IgD-negative memory B cell (primary cell): ENCODE measurements around the gene IGHMBP2. TPM values are rescaled to one million over a fixed set of nuclear protein-coding genes. Genes with fewer than 3 reads are reported as not detected.

Source experiments
- H3K27ac Mint-ChIP-seq, 3 donors: one replicate each; pipeline ENCODE4 v1.8.0; 2020 to 2022; ENCODE audit warnings: mild to moderate bottlenecking in 3 of 3, mixed read lengths in 3 of 3, moderate library complexity in 1 of 3
- H3K27me3 Mint-ChIP-seq: one replicate; pipeline ENCODE4 v1.8.0; 2021; ENCODE audit warnings: mixed read lengths
- H3K36me3 Mint-ChIP-seq: one replicate; pipeline ENCODE4 v1.8.0; 2020; ENCODE audit warnings: mild to moderate bottlenecking, mixed read lengths
- H3K4me1 Mint-ChIP-seq, 3 donors: one replicate each; pipeline ENCODE4 v1.8.0; 2020 to 2022; ENCODE audit warnings: mixed read lengths in 3 of 3, mild to moderate bottlenecking in 1 of 3
- H3K4me3 Mint-ChIP-seq, 4 donors: one replicate each; pipeline ENCODE4 v1.8.0; 2020 to 2022; ENCODE audit warnings: mild to moderate bottlenecking in 4 of 4, mixed read lengths in 4 of 4, moderate library complexity in 3 of 4
- H3K9me3 Mint-ChIP-seq, 3 donors: one replicate each; pipeline ENCODE4 v1.8.0; 2020 to 2021; ENCODE audit warnings: mixed read lengths in 3 of 3, mild to moderate bottlenecking in 1 of 3
- polyA plus RNA-seq: library from polyadenylated mRNA; unstranded; fragments of 300-500 nt; fragmentation: Illumina TruSeq; gene quantifications from one replicate; pipeline ENCODE4 v1.2.3, GENCODE V29; 2021

Gene IGHMBP2
- polyA plus RNA-seq, 1 donor from 2014 or later = 11.3 TPM

- H3K4me1 Mint-ChIP-seq = no peaks in the 10 kb centered on the region
- no peaks in the 10 kb centered on the region for H3K27me3 Mint-ChIP-seq
- no peak overlapping the region for H3K4me3 Mint-ChIP-seq
- H3K36me3 Mint-ChIP-seq = no peaks in the 10 kb centered on the region
- no peak overlapping the region for H3K27ac Mint-ChIP-seq
- no peaks in the 10 kb centered on the region for H3K9me3 Mint-ChIP-seq
These were observed 33.3 kb downstream of the IGHMBP2 start for GRCh38 chr11:68936676-68937620.

GRCh38 chr11:68938088-68938487 is 34.4 kb downstream of the IGHMBP2 start:
- H3K36me3 Mint-ChIP-seq = no peaks in the 10 kb centered on the region
- no peaks in the 10 kb centered on the region for H3K9me3 Mint-ChIP-seq
- H3K27me3 Mint-ChIP-seq = no peaks in the 10 kb centered on the region
- H3K4me1 Mint-ChIP-seq = no peaks in the 10 kb centered on the region
- H3K27ac Mint-ChIP-seq = no peak overlapping the region
- no peak overlapping the region for H3K4me3 Mint-ChIP-seq

GRCh38 chr11:68938816-68939582 is 35.3 kb downstream of the IGHMBP2 start:
- H3K27ac Mint-ChIP-seq = no peak overlapping the region
- no peaks in the 10 kb centered on the region for H3K4me1 Mint-ChIP-seq
- no peaks in the 10 kb centered on the region for H3K9me3 Mint-ChIP-seq
- no peaks in the 10 kb centered on the region for H3K36me3 Mint-ChIP-seq
- H3K4me3 Mint-ChIP-seq = no peak overlapping the region
- no peaks in the 10 kb centered on the region for H3K27me3 Mint-ChIP-seq

- Mint-ChIP-seq H3K27ac (peak overlapping the region in 1 of 3 donors; percentile 31), H3K36me3 (no peaks in the 10 kb centered on the region), H3K27me3 (no peaks in the 10 kb centered on the region), H3K4me3 (no peak overlapping the region), H3K9me3 (no peaks in the 10 kb centered on the region), H3K4me1 (no peaks in the 10 kb centered on the region)
These were observed 36.2 kb downstream of the IGHMBP2 start for GRCh38 chr11:68939583-68940555.

- Mint-ChIP-seq H3K27ac (peak overlapping the region in 1 of 3 donors; percentile 31), H3K27me3 (no peaks in the 10 kb centered on the region), H3K4me3 (no peak overlapping the region), H3K4me1 (no peaks in the 10 kb centered on the region), H3K9me3 (no peaks in the 10 kb centered on the region), H3K36me3 (no peaks in the 10 kb centered on the region)
These were observed 37.1 kb downstream of the IGHMBP2 start for GRCh38 chr11:68940651-68941323.

- Mint-ChIP-seq H3K4me1 (no peaks in the 10 kb centered on the region), H3K27me3 (no peaks in the 10 kb centered on the region), H3K9me3 (no peaks in the 10 kb centered on the region), H3K36me3 (no peaks in the 10 kb centered on the region), H3K27ac (peak overlapping the region in 1 of 3 donors; percentile 5), H3K4me3 (no peak overlapping the region)
These were observed 37.8 kb downstream of the IGHMBP2 start for GRCh38 chr11:68941324-68942094.

GRCh38 chr11:68942095-68942620 is 38.5 kb downstream of the IGHMBP2 start:
- Mint-ChIP-seq H3K4me1 (no peaks in the 10 kb centered on the region), H3K9me3 (no peaks in the 10 kb centered on the region), H3K36me3 (no peaks in the 10 kb centered on the region), H3K27me3 (no peaks in the 10 kb centered on the region), H3K4me3 (no peak overlapping the region), H3K27ac (peak overlapping the region in 1 of 3 donors; percentile 5)

GRCh38 chr11:68942751-68943271 is 39.1 kb downstream of the IGHMBP2 start:
- H3K9me3 Mint-ChIP-seq = no peaks in the 10 kb centered on the region
- no peaks in the 10 kb centered on the region for H3K4me1 Mint-ChIP-seq
- no peaks in the 10 kb centered on the region for H3K36me3 Mint-ChIP-seq
- H3K4me3 Mint-ChIP-seq = no peak overlapping the region
- H3K27ac Mint-ChIP-seq = no peak overlapping the region
- no peaks in the 10 kb centered on the region for H3K27me3 Mint-ChIP-seq

- H3K27ac Mint-ChIP-seq = no peak overlapping the region
- no peak overlapping the region for H3K4me3 Mint-ChIP-seq
- H3K9me3 Mint-ChIP-seq = no peaks in the 10 kb centered on the region
These were observed 42.9 kb downstream of the IGHMBP2 start for GRCh38 chr11:68946416-68947090.

GRCh38 chr11:68947151-68947550 is 43.5 kb downstream of the IGHMBP2 start:
- Mint-ChIP-seq H3K4me1 (no peaks in the 10 kb centered on the region), H3K27me3 (no peaks in the 10 kb centered on the region), H3K27ac (no peak overlapping the region), H3K9me3 (no peaks in the 10 kb centered on the region), H3K4me3 (no peak overlapping the region), H3K36me3 (no peaks in the 10 kb centered on the region)

More at GRCh38 chr11:68946416-68947090, 42.9 kb downstream of the IGHMBP2 start:
- Mint-ChIP-seq H3K36me3 (no peaks in the 10 kb centered on the region), H3K27me3 (no peaks in the 10 kb centered on the region), H3K4me1 (no peaks in the 10 kb centered on the region)

- H3K36me3 Mint-ChIP-seq = no peaks in the 10 kb centered on the region
- no peak overlapping the region for H3K4me3 Mint-ChIP-seq
- H3K4me1 Mint-ChIP-seq = no peaks in the 10 kb centered on the region
- H3K27ac Mint-ChIP-seq = no peak overlapping the region
- H3K9me3 Mint-ChIP-seq = no peaks in the 10 kb centered on the region
- H3K27me3 Mint-ChIP-seq = no peaks in the 10 kb centered on the region
These were observed 44.8 kb downstream of the IGHMBP2 start for GRCh38 chr11:68948496-68948895.

- no peaks in the 10 kb centered on the region for H3K27me3 Mint-ChIP-seq
- no peaks in the 10 kb centered on the region for H3K9me3 Mint-ChIP-seq
These were observed 45.2 kb downstream of the IGHMBP2 start for GRCh38 chr11:68948935-68949334.

GRCh38 chr11:68950270-68950669 is 46.6 kb downstream of the IGHMBP2 start:
- Mint-ChIP-seq H3K27me3 (peaks cover 5% of the 10 kb centered on the region), H3K9me3 (no peaks in the 10 kb centered on the region), H3K4me1 (peaks cover 0 to 1% (median 1%) of the 10 kb centered on the region in 3 donors), H3K27ac (no peak overlapping the region), H3K36me3 (no peaks in the 10 kb centered on the region), H3K4me3 (no peak overlapping the region)

More at GRCh38 chr11:68948935-68949334, 45.2 kb downstream of the IGHMBP2 start:
- no peak overlapping the region for H3K27ac Mint-ChIP-seq
- no peaks in the 10 kb centered on the region for H3K4me1 Mint-ChIP-seq
- H3K36me3 Mint-ChIP-seq = no peaks in the 10 kb centered on the region
- no peak overlapping the region for H3K4me3 Mint-ChIP-seq
